Osteocyte (in vitro differentiated cells): ENCODE results near the gene ZNF514. TPM values are rescaled to one million over a fixed set of nuclear protein-coding genes. Genes with fewer than 3 reads are reported as not detected.

Source experiments
- DNase-seq: peaks from one replicate; pipeline ENCODE4 v3.0.0; 2021; ENCODE audit warnings: mixed read lengths; ENCODE audit not compliant: unreplicated experiment; ENCODE audit errors: extremely low spot score
- H3K27ac Mint-ChIP-seq: one replicate; pipeline ENCODE4 v1.8.0; 2021; ENCODE audit warnings: mild to moderate bottlenecking, mixed read lengths; ENCODE audit not compliant: unreplicated experiment
- H3K27me3 Mint-ChIP-seq: one replicate; pipeline ENCODE4 v1.8.0; 2021; ENCODE audit warnings: mixed read lengths; ENCODE audit not compliant: unreplicated experiment
- H3K36me3 Mint-ChIP-seq: one replicate; pipeline ENCODE4 v1.8.0; 2021; ENCODE audit warnings: mixed read lengths; ENCODE audit not compliant: unreplicated experiment
- H3K4me1 Mint-ChIP-seq: one replicate; pipeline ENCODE4 v1.8.0; 2021; ENCODE audit warnings: mixed read lengths; ENCODE audit not compliant: unreplicated experiment
- H3K4me3 Mint-ChIP-seq: one replicate; pipeline ENCODE4 v1.8.0; 2021; ENCODE audit warnings: mild to moderate bottlenecking, moderate library complexity, mixed read lengths; ENCODE audit not compliant: unreplicated experiment
- H3K9me3 Mint-ChIP-seq: one replicate; pipeline ENCODE4 v1.8.0; 2021; ENCODE audit warnings: mixed read lengths; ENCODE audit not compliant: unreplicated experiment
- total RNA-seq: library from RNA; stranded (reverse); gene quantifications from 2 replicates; pipeline ENCODE4 v1.2.1, GENCODE V29; 2021
- TF ChIP-seq, protein P1 (sequence below): fragments of 200-600 bp; sonication (generic); IDR thresholded peaks from 2 replicates; pipeline ENCODE4 v1.5.0; 2021; ENCODE audit warnings: antibody characterized with exemption, mild to moderate bottlenecking, moderate library complexity

ZNF514 gene
- total RNA-seq, 1 donor from 2014 or later, result 19.0 TPM

DNA sequence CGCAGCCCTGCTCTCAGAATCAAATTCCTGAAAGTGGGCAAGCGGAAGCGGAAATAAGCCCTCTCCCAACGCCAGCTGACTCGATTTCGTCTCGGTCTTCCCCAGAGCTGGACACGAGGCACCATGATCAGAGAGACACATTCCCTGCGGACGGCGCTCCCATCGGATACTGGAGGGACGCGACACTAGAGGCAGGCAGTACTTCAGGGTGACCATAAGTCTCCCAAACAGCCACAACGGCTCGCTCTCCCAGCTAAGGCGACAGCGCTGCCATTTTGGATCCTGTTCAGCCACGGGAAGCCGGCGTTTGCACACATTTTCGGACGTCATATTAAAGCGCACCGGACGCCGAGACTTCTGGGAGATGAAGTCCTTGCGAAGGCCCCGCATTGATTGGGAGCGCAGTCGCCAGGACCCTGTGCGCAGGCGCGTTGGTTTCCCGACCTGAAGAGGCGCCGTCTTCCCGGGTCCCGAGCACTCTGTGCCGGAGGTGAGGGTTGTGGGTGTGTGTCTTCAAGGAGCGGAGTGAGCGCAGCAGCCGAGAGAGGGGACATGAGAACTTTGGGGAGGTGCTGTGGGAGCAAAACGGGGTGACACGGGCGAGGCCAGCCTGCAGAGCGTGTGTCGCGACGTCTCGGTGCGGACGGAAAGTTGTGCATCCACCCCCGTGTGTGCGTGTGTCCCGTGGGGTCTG is 5.9 kb upstream of the ZNF514 start, which contains the start of gene ZNF2:
Gene ZNF2, plus strand, starts transcription at position 439 of the 694 bp plus-strand sequence. CDS start 10,418 bp downstream, outside the sequence.
- Mint-ChIP-seq H3K27me3 (no peaks in the 10 kb centered on the region), H3K4me3 (peak within 1 kb of the TSS; percentile 98), H3K4me1 (peaks cover 25% of the 10 kb centered on the region), H3K36me3 (no peaks in the 10 kb centered on the region), H3K27ac (peak within 1 kb of the TSS; percentile 99), H3K9me3 (no peaks in the 10 kb centered on the region)
- peak; percentile 98 for DNase-seq
- TF ChIP-seq, protein P1, sequence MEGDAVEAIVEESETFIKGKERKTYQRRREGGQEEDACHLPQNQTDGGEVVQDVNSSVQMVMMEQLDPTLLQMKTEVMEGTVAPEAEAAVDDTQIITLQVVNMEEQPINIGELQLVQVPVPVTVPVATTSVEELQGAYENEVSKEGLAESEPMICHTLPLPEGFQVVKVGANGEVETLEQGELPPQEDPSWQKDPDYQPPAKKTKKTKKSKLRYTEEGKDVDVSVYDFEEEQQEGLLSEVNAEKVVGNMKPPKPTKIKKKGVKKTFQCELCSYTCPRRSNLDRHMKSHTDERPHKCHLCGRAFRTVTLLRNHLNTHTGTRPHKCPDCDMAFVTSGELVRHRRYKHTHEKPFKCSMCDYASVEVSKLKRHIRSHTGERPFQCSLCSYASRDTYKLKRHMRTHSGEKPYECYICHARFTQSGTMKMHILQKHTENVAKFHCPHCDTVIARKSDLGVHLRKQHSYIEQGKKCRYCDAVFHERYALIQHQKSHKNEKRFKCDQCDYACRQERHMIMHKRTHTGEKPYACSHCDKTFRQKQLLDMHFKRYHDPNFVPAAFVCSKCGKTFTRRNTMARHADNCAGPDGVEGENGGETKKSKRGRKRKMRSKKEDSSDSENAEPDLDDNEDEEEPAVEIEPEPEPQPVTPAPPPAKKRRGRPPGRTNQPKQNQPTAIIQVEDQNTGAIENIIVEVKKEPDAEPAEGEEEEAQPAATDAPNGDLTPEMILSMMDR, result no peak

DNA sequence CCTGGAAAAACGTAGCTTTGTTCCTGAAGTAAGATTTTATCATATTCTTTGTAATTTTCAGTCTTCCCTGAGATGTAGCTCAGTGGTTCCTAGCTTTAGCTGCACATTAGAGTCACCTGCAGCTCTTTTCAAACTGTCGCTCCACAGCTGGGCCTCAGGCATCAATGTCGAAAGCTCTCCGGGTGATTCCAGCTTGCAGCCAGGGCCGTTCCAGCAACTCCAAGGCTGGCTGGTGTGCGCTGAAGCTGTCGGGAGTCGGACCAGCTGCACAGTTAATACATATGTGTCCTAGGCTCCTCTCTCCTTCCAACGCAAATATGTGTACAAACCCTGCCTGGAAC is 5.4 kb upstream of the ZNF514 start:
- peak overlapping the region; percentile 99 for H3K27ac Mint-ChIP-seq
- no peak for DNase-seq
- H3K4me3 Mint-ChIP-seq, result peak overlapping the region; percentile 98
- no peaks in the 10 kb centered on the region for H3K27me3 Mint-ChIP-seq
- TF ChIP-seq, protein P1, result no peak
- no peaks in the 10 kb centered on the region for H3K9me3 Mint-ChIP-seq
- H3K36me3 Mint-ChIP-seq, result no peaks in the 10 kb centered on the region
- peaks cover 28% of the 10 kb centered on the region for H3K4me1 Mint-ChIP-seq

DNA sequence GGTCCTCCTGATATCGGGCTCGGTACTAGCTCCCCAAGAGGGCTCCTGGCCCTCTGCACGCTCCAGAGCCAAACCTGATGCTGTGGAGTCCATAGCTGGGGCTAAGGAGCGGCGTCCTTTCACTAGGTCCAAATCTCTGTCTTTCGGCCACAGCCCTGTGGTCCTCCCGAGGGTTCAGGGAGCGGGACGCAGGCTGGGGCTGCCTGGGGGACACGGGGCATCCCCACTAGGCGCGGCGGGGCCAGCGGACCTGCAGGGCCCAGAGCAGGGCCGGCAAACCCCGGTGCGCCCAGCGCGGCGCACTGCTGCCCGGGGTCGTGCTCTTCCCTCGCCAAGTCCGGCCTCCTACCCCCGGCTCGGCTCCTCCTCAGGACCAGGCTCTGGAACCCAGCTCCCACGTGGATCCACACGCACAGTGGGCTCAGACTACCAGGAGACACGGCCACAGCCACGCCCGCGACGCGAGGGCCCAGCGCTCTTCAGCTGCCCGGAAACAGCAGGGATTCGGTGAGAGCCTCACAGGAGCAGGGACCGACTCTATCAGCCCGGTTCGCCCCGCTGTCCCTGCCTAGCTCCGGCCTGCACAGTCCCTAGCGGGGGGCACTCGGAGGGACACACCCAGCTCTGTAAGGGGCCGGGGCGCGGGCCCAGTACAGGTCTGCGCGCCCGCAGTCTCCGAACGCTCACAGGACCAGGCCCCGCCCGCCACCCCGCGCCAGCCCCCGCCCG is 593 bp downstream of the ZNF514 start:
- Mint-ChIP-seq H3K27me3 (no peaks in the 10 kb centered on the region), H3K9me3 (peaks cover 16% of the 10 kb centered on the region), H3K27ac (peak overlapping the region; percentile 70), H3K4me3 (peak overlapping the region; percentile 82), H3K4me1 (peaks cover 13% of the 10 kb centered on the region), H3K36me3 (peaks cover 32% of the 10 kb centered on the region)
- no peak for DNase-seq
- TF ChIP-seq, protein P1, result no peak

DNA sequence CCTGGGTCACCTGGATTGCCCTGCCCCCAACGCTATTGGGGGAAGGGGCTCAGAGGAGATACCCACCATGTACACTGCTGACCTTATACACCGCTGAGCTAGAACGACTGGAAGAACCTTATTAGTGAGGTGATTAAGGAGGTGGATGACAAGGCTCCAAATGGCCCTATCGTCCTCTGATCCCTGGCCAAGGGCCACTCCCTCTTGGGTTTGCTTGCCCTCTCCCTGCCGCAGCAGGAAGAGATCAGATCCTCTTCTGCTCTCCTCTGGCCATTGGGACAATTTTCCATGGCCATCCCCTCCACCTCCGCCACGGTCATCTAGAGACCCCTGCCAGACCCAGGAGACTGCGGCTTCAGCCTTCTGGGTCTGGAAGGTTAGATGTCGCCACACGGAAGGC is 1.2 kb downstream of the ZNF514 start:
- peaks cover 18% of the 10 kb centered on the region for H3K9me3 Mint-ChIP-seq
- no peaks in the 10 kb centered on the region for H3K27me3 Mint-ChIP-seq
- H3K4me3 Mint-ChIP-seq, result peak overlapping the region; percentile 82
- no peak for DNase-seq
- H3K36me3 Mint-ChIP-seq, result peaks cover 38% of the 10 kb centered on the region
- TF ChIP-seq, protein P1, result no peak
- H3K27ac Mint-ChIP-seq, result peak overlapping the region; percentile 4
- H3K4me1 Mint-ChIP-seq, result peaks cover 11% of the 10 kb centered on the region

DNA sequence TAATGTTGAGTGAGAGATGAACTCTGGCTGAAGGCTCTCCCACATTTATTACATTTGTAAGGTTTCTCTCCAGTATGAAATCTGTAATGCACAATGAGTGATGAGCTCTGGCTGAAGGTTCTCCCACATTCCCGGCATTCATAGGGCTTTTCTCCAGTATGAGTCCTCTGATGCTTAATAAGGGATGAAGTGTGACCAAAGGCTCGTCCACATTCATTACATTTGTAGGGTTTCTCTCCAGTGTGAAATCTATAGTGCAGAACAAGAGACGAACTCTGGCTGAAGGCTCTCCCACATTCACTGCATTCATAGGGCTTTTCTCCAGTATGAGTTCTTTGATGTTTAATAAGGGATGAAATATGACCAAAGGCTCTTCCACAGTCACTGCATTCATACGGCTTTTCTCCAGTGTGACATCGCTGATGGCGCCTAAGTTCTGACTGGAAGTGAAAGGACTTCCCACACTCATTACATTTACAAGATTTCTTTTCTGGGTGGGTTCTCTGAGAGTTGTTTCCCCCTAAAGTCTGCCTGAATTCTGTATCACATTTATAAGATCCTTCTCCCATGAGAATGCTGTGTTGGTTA is 10.2 kb downstream of the ZNF514 start:
- no peak overlapping the region for H3K27ac Mint-ChIP-seq
- TF ChIP-seq, protein P1, result no peak
- no peaks in the 10 kb centered on the region for H3K27me3 Mint-ChIP-seq
- peaks cover 65% of the 10 kb centered on the region for H3K9me3 Mint-ChIP-seq
- H3K4me1 Mint-ChIP-seq, result no peaks in the 10 kb centered on the region
- no peak overlapping the region for H3K4me3 Mint-ChIP-seq
- no peak for DNase-seq
- H3K36me3 Mint-ChIP-seq, result peaks cover 89% of the 10 kb centered on the region
